Measurements from ENCODE around the gene DLGAP1. TPM values are rescaled to one million over a fixed set of nuclear protein-coding genes. Genes with fewer than 3 reads are reported as not detected.

DLGAP1 gene
- total and polyA plus RNA-seq, 2 experiments from 2014 or later, result 0.13 to 0.22 TPM

DNA sequence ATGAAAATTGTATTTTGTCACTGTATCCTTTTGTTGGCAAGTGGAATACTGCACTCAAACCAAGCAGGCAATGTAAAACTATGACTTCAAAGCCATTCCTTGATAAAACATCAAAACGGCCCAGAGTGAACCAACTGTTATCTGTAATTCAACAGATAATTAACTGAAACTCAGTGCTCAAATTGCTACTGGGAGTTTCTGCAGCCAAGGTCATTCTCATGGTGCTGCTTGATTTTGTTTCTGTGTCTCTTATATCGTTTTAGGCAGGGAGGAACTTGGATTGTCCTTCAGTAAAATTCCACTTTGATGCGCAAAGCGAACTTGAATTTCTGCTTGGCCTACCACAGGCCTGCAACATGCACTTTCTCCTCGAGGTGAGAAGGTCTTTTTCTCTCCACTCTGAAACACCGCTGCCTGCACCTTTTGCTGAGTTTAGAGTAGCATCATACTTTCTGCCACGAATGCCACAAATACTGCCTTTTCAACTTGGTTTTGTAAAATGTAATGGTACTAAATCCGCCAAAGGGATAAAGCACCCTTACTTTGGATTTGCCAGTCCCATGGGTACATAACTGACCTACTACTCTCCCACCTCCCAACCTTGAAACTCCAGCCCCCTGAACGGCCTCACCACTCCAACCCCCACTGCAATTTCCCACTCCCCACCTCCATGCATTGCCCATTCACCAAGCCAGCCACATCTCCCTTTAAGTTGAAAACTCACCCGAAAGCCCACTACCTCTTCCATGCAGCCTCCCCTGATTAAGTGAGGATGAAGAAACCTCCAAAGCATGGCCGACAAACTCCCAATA lies 800.5 kb downstream of the DLGAP1 start:
- Histone ChIP-seq H3F3A (ENCODE audit: insufficient read depth) (peaks cover 19% of the 10 kb centered on the region), H3K9ac (no peak overlapping the region), H3K9me3 (ENCODE audit: low read depth) (no peaks in the 10 kb centered on the region), H3K79me2 (ENCODE audit: insufficient read depth) (no peaks in the 10 kb centered on the region), H3K4me2 (ENCODE audit: unreplicated experiment) (no peak overlapping the region), H3K4me3 (no peak overlapping the region), H3K4me1 (ENCODE audit: insufficient read depth) (peaks cover 27% of the 10 kb centered on the region), H4K20me1 (ENCODE audit: insufficient read depth) (no peaks in the 10 kb centered on the region), H3K9me2 (ENCODE audit: insufficient read depth) (no peaks in the 10 kb centered on the region), H3K27ac (no peak overlapping the region), H2AFZ (no peak overlapping the region; the same call in 1 of the 2 replicates), H3K36me3 (ENCODE audit: low read depth) (no peaks in the 10 kb centered on the region), H3K27me3 (replicated peaks; ENCODE audit: insufficient read depth) (no peaks in the 10 kb centered on the region)
- no peak for DNase-seq
- in situ Hi-C loops (cut with MboI), result no loop called here
- WGBS, 2 experiments (ENCODE audit: low coverage in 1 of 2, low lambda C conversion rate in 2 of 2, missing lambda C conversion rate in 2 of 2), result 77 to 78% methylated on average over 11 of the region's 11 CpGs
- TF ChIP-seq EZH2phosphoT487 (IDR thresholded peaks at IDR 0.05; ENCODE audit: insufficient read depth, low read depth) (no peak), EZH2 (IDR thresholded peaks at IDR 0.05; ENCODE audit: insufficient read depth, poor library complexity, severe bottlenecking) (no peak)

DNA sequence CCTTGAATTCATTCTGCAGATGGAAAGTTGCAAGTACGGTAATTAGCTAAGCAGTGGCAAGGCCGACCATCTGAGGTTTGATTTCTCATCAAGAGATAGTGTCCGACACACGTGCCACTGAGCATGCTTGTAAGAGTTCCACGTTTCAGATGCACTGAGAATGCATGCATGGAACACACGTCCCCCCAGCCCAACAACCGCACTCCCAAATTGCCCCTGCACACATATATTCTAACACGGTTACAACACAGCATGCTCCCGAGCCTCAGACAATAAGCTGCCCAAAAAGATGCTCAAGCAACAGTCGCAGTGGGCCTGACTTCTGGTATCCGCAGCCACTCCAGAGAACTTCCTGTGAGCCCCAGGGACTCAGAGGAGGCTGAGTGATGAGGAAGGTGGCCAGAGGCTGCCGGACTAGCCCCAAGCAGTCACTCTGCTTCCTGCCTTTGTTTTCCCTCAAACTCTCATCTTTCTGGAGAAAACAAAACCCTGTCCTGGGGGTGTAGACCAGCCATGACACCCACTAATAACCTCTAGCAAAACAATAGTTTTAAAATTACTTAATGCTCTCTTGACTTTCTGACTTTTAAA lies 801.2 kb downstream of the DLGAP1 start:
- H3K4me3 ChIP-seq, result no peak overlapping the region
- H3K9me3 ChIP-seq (ENCODE audit: low read depth), result no peaks in the 10 kb centered on the region
- H3K4me2 ChIP-seq (ENCODE audit: unreplicated experiment), result no peak overlapping the region
- WGBS, 2 experiments (ENCODE audit: low coverage in 1 of 2, low lambda C conversion rate in 2 of 2, missing lambda C conversion rate in 2 of 2), result 88 to 89% methylated on average over 12 of the region's 12 CpGs
- no peak overlapping the region for H3K27ac ChIP-seq
- no peaks in the 10 kb centered on the region for H3K27me3 ChIP-seq (replicated peaks; ENCODE audit: insufficient read depth)
- DNase-seq, result no peak
- peaks cover 25% of the 10 kb centered on the region for H3F3A ChIP-seq (ENCODE audit: insufficient read depth)
- no peaks in the 10 kb centered on the region for H3K36me3 ChIP-seq (ENCODE audit: low read depth)
- TF ChIP-seq EZH2 (IDR thresholded peaks at IDR 0.05; ENCODE audit: insufficient read depth, poor library complexity, severe bottlenecking), result no peak
- TF ChIP-seq EZH2phosphoT487 (IDR thresholded peaks at IDR 0.05; ENCODE audit: insufficient read depth, low read depth), result no peak
- no peaks in the 10 kb centered on the region for H4K20me1 ChIP-seq (ENCODE audit: insufficient read depth)
- H2AFZ ChIP-seq, result no peak overlapping the region
- H3K9me2 ChIP-seq (ENCODE audit: insufficient read depth), result no peaks in the 10 kb centered on the region
- in situ Hi-C loops (cut with MboI), result no loop called here
- no peaks in the 10 kb centered on the region for H3K79me2 ChIP-seq (ENCODE audit: insufficient read depth)
- no peak overlapping the region for H3K9ac ChIP-seq
- H3K4me1 ChIP-seq (ENCODE audit: insufficient read depth), result peaks cover 32% of the 10 kb centered on the region

DNA sequence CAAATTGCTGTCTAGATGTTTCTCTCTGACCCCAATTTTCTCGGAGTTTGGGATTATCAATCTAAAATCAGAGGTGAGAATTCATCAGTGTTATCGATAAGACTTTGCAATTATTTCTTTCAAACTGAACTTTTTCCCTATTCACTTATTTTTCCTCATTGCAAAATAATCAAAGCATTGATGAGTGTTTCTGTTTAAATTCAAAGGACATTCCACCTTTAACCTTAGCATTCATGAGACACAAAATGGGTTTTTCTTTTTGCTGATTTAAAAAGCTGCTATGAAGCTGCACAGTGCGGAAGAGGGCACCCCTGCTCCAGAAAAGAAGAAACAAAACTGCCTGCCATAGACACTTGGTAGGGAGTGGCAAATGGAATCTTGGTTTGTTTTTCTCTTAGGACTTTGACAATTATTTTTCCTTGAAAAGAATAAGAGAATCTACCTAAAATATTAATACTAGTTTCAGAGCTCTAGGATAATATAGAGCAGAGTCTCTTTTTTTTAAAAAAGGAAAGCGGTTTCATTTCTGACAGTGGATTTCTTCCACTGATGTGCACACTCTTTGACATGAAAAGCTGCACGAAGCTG lies 801.8 kb downstream of the DLGAP1 start:
- H3K4me2 ChIP-seq (ENCODE audit: unreplicated experiment), result no peak overlapping the region
- peak overlapping the region; percentile 80 for H3K27ac ChIP-seq
- DNase-seq, result no peak
- H3K4me1 ChIP-seq (ENCODE audit: insufficient read depth), result peaks cover 32% of the 10 kb centered on the region
- no peaks in the 10 kb centered on the region for H4K20me1 ChIP-seq (ENCODE audit: insufficient read depth)
- in situ Hi-C loops (cut with MboI), result no loop called here
- no peaks in the 10 kb centered on the region for H3K36me3 ChIP-seq (ENCODE audit: low read depth)
- H3K9ac ChIP-seq, result peak overlapping the region; percentile 46
- 83 to 85% methylated on average over 5 of the region's 5 CpGs for WGBS, 2 experiments (ENCODE audit: low coverage in 1 of 2, low lambda C conversion rate in 2 of 2, missing lambda C conversion rate in 2 of 2)
- H2AFZ ChIP-seq, result no peak overlapping the region
- H3K79me2 ChIP-seq (ENCODE audit: insufficient read depth), result no peaks in the 10 kb centered on the region
- TF ChIP-seq EZH2 (IDR thresholded peaks at IDR 0.05; ENCODE audit: insufficient read depth, poor library complexity, severe bottlenecking), result no peak
- TF ChIP-seq EZH2phosphoT487 (IDR thresholded peaks at IDR 0.05; ENCODE audit: insufficient read depth, low read depth), result no peak
- no peaks in the 10 kb centered on the region for H3K9me2 ChIP-seq (ENCODE audit: insufficient read depth)
- peaks cover 25% of the 10 kb centered on the region for H3F3A ChIP-seq (ENCODE audit: insufficient read depth)
- no peaks in the 10 kb centered on the region for H3K27me3 ChIP-seq (replicated peaks; ENCODE audit: insufficient read depth)
- no peaks in the 10 kb centered on the region for H3K9me3 ChIP-seq (ENCODE audit: low read depth)
- no peak overlapping the region for H3K4me3 ChIP-seq

DNA sequence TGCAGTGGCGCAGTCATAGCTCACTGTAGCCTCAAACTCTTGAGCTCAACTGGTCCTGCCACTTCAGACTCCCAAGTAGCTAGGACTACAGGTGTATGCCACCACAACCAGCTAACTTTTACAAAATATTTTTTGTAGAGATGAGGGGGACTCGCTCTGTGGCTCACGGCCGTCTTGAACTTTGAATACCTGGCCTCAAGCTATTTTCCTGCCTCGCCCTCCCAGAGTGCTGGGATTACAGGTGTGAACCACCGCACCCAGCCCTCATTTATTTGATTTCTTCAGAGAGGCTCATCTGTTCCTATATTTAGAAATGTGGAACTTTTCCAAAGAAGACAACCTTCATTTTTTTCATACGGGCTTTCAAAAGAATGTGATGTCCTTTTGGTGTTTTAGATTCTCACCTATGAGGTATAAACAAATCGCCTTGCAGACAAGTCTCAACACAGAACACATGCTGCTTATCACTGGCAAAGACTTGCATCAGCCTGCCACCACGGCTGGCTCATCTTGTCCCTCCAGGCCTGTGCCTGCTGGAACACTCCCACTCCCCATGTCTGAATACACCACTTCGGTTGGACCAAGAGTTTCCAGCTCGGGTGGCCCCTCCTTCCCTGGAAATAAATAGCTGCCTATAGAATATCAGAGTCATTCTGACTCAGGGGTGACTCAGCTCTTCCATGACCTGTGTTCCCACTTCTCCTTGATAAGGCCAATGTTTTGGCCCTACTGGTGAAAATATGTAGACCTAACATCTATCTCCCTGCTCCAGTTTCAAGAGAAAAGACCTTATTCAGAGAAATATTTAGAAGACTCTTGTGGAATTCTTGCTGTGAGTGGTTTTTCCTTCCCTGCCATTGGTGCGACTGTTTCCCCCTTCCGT lies 802.5 kb downstream of the DLGAP1 start:
- H3K36me3 ChIP-seq (ENCODE audit: low read depth), result no peaks in the 10 kb centered on the region
- peak overlapping the region; percentile 4; the same call in 1 of the 2 replicates for H2AFZ ChIP-seq
- H3K4me2 ChIP-seq (ENCODE audit: unreplicated experiment), result no peak overlapping the region
- TF ChIP-seq EZH2phosphoT487 (IDR thresholded peaks at IDR 0.05; ENCODE audit: insufficient read depth, low read depth), result no peak
- no peak for TF ChIP-seq EZH2 (IDR thresholded peaks at IDR 0.05; ENCODE audit: insufficient read depth, poor library complexity, severe bottlenecking)
- H4K20me1 ChIP-seq (ENCODE audit: insufficient read depth), result no peaks in the 10 kb centered on the region
- H3K9ac ChIP-seq, result peak overlapping the region; percentile 57
- peaks cover 32% of the 10 kb centered on the region for H3K4me1 ChIP-seq (ENCODE audit: insufficient read depth)
- no peaks in the 10 kb centered on the region for H3K9me3 ChIP-seq (ENCODE audit: low read depth)
- peaks cover 25% of the 10 kb centered on the region for H3F3A ChIP-seq (ENCODE audit: insufficient read depth)
- peak; percentile 94 for DNase-seq
- WGBS, 2 experiments (ENCODE audit: low coverage in 1 of 2, low lambda C conversion rate in 2 of 2, missing lambda C conversion rate in 2 of 2), result 70 to 71% methylated on average over 13 of the region's 13 CpGs
- no peak overlapping the region for H3K4me3 ChIP-seq
- H3K27me3 ChIP-seq (replicated peaks; ENCODE audit: insufficient read depth), result no peaks in the 10 kb centered on the region
- no peaks in the 10 kb centered on the region for H3K9me2 ChIP-seq (ENCODE audit: insufficient read depth)
- in situ Hi-C loops (cut with MboI), result no loop called here
- peak overlapping the region; percentile 80 for H3K27ac ChIP-seq
- no peaks in the 10 kb centered on the region for H3K79me2 ChIP-seq (ENCODE audit: insufficient read depth)
